Fibroblast of peridontal ligament (primary cell): ENCODE results near the gene CYP1A1.

ENCODE experiments used
- DNase-seq: peaks from one replicate; pipeline ENCODE4 v3.0.0-alpha.2; 2010; ENCODE audit errors: extremely low read depth

CYP1A1 gene

DNA sequence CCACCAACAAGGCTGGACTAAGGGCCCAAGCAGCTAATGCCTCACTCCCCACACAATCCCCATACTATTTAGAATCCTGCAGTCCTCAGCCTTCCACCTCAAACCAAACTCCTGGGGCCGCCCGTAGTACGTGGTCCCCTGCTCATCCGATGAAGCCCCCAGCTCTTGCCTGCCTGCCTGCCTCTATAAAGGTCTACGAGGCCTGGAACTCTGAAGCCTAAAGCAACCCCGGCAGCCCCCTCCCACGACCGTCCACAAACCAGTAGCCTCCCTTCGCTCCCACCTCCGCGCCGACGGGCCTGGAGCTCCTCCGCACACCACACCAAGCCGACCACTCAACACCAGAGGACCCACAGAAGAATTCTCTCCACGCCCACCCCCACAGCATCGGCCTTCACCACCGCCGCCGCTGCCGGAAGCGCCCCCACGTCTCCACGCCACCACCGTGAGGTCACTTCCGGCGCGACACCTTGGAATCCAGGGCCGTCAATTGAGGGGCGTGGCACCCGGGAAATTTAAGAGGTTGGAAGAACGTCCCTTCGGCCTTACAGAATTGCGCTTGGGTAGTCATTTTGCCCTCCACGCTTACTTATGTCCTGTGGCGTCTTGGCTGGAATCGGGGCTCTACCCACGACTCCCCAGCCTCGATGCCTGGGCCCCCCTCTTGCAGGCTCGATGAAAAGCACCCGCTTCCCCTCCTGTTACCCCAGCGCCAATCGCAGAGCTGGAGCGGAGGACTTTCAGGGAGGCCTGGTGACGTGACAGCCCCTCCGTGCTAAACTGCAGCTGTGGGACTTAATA, 29.5 kb downstream of the CYP1A1 start, which contains the start of gene EDC3:
Gene EDC3 (minus strand): TSS at position 428 of the 801 bp plus-strand sequence. CDS start 20,900 bp downstream, outside the sequence.
- DNase-seq: peak; percentile 80

DNA sequence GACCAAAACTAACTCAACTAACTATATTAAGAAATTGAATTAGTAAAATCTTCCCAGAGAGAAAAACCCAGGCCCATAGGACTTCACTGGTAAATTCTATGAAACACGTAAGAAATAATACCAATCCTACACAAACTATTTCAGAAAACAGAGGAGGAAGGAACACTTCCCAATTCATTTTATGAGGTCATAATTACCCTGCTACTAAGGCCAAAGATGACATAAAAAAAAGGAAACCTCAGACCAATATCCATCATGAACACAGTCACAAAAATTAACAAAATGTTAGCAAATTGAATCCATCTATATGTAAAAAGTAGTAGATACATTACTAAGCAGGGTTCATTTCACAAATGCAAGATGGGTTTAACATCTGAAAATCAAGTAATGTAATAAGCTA, 33.0 kb downstream of the CYP1A1 start:
- DNase-seq: no peak

DNA sequence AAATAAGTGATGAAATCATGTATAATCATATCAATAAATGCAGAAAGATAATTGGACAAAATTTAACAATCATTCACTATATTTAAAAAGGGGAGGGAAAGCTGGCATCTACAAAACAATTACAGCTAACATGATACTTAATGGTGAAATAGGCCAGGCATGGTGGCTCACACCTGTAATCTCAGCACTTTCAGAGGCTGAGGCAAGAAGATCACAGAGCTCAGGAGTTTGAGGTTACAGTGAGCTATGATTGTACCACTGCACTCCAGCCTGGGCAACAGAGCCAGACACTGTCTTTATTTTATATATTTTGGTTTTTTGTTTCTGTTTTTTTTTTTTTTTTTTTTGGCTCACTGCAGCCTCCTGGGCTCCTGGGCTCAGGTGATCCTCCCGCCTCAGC, 41.6 kb downstream of the CYP1A1 start:
- no peak for DNase-seq

DNA sequence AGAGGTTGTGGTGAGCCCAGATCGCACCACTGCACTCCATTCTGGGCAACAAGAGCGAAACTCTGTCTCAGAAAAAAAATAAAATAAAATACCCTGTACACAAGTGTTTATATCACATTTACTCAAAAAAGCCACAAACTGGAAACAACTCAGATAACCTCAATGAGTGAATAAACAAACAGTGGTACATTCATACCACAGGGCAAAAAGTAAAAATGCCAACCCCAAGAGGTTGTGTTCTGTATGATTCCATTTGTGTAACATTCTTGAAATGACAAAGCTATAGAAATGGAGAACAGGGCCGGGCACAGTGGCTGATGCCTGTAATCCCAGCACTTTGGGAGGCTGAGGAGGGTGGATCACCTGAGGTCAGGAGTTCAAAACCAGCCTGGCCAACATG, 42.4 kb downstream of the CYP1A1 start:
- DNase-seq: no peak

DNA sequence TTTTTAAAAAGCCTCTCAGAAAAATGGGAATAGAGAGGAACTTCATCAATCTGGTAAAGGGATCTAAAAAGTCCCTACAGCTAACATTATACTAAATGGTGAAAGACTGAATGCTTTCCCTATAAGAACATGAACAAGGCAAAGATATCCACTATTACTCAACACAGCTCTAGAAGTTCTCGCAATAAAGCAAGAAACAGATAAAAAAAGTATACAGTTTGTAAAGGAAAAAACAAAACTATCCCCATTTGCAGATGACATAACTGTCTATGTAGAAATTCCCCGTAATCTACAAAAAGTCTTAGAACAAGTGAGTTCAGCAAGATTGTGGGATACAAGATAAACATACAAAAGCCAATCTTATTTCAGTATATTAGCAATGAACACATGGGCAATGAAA, 44.9 kb downstream of the CYP1A1 start:
- peak; percentile 6 for DNase-seq

DNA sequence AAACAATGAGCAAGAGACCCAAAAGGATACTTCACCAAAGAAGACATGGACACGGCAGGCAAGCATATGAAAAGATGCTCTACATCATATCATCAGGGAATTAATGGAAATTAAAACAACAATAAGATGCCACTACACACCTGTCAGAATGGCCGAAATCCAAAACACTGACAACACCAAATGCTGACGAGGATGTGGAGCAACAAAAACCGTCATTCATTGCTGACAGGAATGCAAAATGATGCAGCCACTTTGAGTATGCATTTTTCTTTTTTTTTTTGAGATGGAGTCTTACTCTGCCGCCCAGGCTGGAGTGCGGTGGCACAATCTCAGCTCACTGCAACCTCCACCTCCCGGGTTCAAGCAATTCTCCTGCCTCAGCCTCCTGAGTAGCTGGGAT, 48.5 kb downstream of the CYP1A1 start:
- no peak for DNase-seq

DNA sequence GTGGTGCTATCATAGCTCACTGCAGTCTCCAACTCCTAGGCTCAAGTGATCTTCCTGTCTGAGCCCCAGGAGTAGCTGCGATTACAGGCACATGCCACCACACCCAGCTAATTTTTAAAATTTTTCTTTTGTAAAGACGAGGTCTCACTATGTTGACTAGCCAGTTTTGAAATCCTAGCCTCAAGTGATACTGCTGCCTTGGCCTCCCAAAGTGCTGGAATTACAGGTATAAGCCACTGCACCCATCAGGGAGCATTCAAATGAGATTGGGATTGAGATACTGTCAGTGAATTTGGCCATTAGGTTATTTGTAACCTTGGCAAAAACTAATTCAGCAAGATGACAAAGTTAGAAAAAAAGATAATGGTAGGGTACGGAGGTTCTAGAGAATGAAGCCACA, 51.2 kb downstream of the CYP1A1 start:
- no peak for DNase-seq

DNA sequence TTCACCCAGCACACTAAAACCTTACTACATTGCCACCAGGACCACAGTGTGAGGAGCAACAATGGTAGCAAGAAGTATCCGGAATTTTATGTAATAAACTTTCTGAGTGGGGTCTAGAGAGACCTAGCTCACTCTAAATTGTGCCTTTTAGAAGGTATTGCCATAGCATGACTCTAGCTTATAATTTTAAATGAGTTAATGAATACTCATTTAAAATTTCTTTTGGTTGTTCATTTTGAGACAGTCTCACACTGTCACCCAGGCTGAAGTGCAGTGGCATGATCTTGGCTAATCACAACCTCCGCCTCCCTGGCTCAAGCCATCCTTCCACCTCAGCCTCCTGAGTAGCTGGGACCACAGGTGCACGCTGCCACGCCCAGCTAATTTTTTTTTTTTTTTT, 55.7 kb downstream of the CYP1A1 start:
- no peak for DNase-seq
